ENCODE data around the gene GCNA. TPM values are rescaled to one million over a fixed set of nuclear protein-coding genes. Genes with fewer than 3 reads are reported as not detected.

GCNA gene, protein sequence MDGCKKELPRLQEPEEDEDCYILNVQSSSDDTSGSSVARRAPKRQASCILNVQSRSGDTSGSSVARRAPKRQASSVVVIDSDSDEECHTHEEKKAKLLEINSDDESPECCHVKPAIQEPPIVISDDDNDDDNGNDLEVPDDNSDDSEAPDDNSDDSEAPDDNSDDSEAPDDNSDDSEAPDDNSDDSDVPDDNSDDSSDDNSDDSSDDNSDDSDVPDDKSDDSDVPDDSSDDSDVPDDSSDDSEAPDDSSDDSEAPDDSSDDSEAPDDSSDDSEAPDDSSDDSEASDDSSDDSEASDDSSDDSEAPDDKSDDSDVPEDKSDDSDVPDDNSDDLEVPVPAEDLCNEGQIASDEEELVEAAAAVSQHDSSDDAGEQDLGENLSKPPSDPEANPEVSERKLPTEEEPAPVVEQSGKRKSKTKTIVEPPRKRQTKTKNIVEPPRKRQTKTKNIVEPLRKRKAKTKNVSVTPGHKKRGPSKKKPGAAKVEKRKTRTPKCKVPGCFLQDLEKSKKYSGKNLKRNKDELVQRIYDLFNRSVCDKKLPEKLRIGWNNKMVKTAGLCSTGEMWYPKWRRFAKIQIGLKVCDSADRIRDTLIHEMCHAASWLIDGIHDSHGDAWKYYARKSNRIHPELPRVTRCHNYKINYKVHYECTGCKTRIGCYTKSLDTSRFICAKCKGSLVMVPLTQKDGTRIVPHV
- 3.0 and 3.3 TPM in 2 replicates for total RNA-seq

DNA sequence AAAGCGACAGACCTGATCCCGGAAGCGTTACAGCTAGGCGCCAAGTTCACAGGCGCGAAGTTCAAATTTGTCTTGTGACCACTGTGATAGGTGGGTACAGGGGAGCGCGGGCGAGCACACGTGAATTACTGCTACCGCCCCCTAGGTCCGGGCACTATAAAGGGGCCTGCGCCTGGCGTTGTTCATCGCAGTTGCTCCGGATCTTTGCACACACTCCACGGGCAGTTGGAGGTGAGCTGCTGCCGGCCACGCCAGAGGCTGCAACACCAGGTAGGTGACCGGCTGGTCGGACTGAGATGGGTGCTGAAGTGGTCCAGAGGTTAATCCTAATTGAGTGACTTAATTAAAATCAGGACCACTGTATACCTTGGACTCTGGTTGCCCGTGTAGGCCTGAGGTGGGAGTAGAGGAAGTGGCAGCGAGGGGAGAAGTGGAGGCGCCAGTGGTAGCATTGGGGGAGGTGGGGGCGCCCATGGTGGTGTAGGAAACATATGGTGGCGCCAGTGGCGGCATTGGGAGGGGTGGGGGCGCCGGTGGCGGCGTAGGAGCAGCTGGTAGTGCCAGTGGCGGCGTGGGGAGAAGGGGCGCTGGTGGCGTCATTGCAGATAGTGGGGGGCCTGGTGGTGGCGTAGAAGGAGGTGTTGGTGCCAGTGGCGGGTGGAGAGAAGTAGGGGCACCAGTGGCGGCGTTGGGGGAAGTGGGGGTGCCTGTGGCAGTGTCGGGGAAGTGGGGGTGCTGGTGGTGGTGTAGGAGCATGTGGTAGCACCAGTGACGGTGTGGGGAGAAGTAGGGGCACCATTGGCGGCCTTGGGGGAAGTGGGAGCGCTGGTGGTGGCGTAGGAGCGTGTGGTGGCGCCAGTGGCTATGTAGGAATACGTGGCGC lies at the start of gene GCNA:
TSS of gene GCNA (plus strand) at position 185 of the 883 bp plus-strand sequence. CDS start 2,385 bp downstream, outside the sequence.

DNA sequence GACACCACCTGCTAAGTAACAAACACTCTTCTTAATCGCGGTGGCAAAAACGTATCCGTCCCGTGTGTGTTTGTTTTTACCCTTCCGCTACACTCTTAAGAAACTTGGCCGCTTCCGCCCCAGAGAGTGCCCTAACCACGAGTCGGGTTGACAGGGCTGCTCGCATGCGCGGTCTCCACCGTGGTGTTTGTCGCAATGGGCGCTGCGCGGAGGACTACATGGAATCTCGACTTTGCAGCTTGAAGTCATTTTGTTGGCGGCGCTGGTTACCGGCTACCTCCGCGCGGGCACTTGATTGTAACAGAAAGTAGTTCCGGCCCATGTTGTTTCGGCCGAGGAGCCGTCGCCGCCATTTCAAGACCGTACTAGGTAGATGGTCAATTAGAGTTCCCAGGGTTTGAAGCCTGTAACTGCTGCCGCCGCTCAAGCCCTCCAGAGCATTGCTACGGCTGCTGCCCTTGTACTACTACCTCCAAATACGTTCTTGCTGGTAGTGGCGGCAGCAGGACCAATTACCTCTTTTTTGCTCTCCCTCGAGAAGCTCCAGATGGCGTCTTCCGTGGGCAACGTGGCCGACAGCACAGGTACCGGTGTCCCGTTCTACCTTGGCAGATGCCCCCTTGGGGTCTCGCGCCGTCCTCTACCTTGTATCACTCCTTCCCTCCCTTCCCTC lies 45.3 kb upstream of the GCNA start, which contains the start of gene OGT:
TSS of gene OGT (plus strand) at position 352 of the 673 bp plus-strand sequence. CDS start at position 548, 196 bp downstream.

DNA sequence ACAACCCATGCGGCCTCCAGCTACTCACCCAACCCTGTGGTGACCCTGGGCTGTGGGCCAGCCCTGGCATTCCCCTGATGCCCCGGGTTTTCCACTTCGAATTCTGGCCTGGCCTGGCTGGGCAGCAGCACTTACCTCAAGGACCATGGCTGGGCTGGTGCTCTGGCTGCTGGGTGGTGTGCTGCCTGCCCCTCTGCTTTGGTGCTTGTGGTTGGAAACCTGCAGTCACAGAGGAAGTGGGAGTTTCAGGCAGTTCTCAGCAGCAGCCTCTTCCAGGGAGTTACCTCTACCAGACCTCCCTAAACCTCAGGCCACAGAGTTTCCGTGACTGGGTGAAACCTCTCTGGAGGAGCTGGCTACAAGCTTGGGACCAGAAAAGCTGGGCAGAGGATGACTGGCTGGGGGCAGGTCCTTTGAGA lies 40.1 kb downstream of the GCNA start, which contains the start of gene CXCR3:
TSS of gene CXCR3 (minus strand) at position 209 of the 419 bp plus-strand sequence. CDS start at position 147, 62 bp downstream.

Other genes starting within 250 kb of the GCNA start
- 48.1 and 50.4 TPM in 2 replicates for gene TAF1, start 212.1 kb upstream of the GCNA start, total RNA-seq
- 82.3 and 95.4 TPM in 2 replicates for gene OGT, start 45.3 kb upstream of the GCNA start, total RNA-seq
- not detected in 2 replicates for gene CXCR3, start 40.1 kb downstream of the GCNA start, total RNA-seq
- gene CXorf49, start 139.8 kb downstream of the GCNA start, total RNA-seq, result not detected in 2 replicates
- gene CXorf49B, start 184.9 kb downstream of the GCNA start, total RNA-seq, result not detected in 2 replicates